Endothelial cell (in vitro differentiated cells): ENCODE measurements around the gene GRID2IP. TPM values are rescaled to one million over a fixed set of nuclear protein-coding genes. Genes with fewer than 3 reads are reported as not detected.
A peak's percentile ranks its signal among the peaks of the same experiment; 100 is the strongest.

Experiments
- DNase-seq: peaks from one replicate; pipeline ENCODE4 v3.0.0; 2021; ENCODE audit warnings: low spot score
- H3K27ac Mint-ChIP-seq: one replicate; pipeline ENCODE4 v1.8.0; 2021; ENCODE audit warnings: mixed read lengths, inconsistent platforms; ENCODE audit not compliant: unreplicated experiment
- H3K27me3 Mint-ChIP-seq: one replicate; pipeline ENCODE4 v1.8.0; 2021; ENCODE audit warnings: mild to moderate bottlenecking, moderate library complexity, mixed read lengths, inconsistent platforms; ENCODE audit not compliant: unreplicated experiment
- H3K36me3 Mint-ChIP-seq: one replicate; pipeline ENCODE4 v1.8.0; 2021; ENCODE audit warnings: mild to moderate bottlenecking, low read depth, mixed read lengths, inconsistent platforms; ENCODE audit not compliant: unreplicated experiment
- H3K4me1 Mint-ChIP-seq: one replicate; pipeline ENCODE4 v1.8.0; 2021; ENCODE audit warnings: mild to moderate bottlenecking, mixed read lengths, inconsistent platforms; ENCODE audit not compliant: unreplicated experiment
- H3K4me3 Mint-ChIP-seq: one replicate; pipeline ENCODE4 v1.8.0; 2021; ENCODE audit warnings: mild to moderate bottlenecking, mixed read lengths, inconsistent platforms; ENCODE audit not compliant: unreplicated experiment
- H3K9me3 Mint-ChIP-seq: one replicate; pipeline ENCODE4 v1.8.0; 2021; ENCODE audit warnings: mixed read lengths, inconsistent platforms; ENCODE audit not compliant: unreplicated experiment
- CTCF ChIP-seq: fragments of 200-600 bp; sonication (generic); IDR thresholded peaks from one replicate; pipeline ENCODE4 v1.5.0; 2021; ENCODE audit warnings: antibody characterized with exemption; ENCODE audit not compliant: unreplicated experiment
- total RNA-seq: library from RNA; stranded (reverse); fragmentation: NEBNext Ultra II Directional; extraction: Animal tissue kit (Norgen Biotek cat#: 25700); gene quantifications from one replicate; pipeline ENCODE4 v1.2.1, GENCODE V29; 2021; ENCODE audit not compliant: unreplicated experiment

Gene GRID2IP
- total RNA-seq, 1 donor from 2014 or later: 0.08 TPM

- peak; percentile 29 for TF ChIP-seq CTCF
- Mint-ChIP-seq H3K27me3 (peaks cover 8% of the 10 kb centered on the region), H3K27ac (no peak overlapping the region), H3K9me3 (no peaks in the 10 kb centered on the region), H3K4me3 (no peak overlapping the region), H3K4me1 (no peaks in the 10 kb centered on the region), H3K36me3 (no peaks in the 10 kb centered on the region)
- DNase-seq: peak; percentile 45
These were observed 7.6 kb upstream of the GRID2IP start for GRCh38 chr7:6558837-6559236.

GRCh38 chr7:6556196-6556595 is 4.9 kb upstream of the GRID2IP start:
- Mint-ChIP-seq H3K27me3 (peaks cover 9% of the 10 kb centered on the region), H3K27ac (no peak overlapping the region), H3K9me3 (no peaks in the 10 kb centered on the region), H3K36me3 (no peaks in the 10 kb centered on the region), H3K4me1 (no peaks in the 10 kb centered on the region), H3K4me3 (no peak overlapping the region)
- DNase-seq: no peak
- peak; percentile 15 for TF ChIP-seq CTCF

DNA sequence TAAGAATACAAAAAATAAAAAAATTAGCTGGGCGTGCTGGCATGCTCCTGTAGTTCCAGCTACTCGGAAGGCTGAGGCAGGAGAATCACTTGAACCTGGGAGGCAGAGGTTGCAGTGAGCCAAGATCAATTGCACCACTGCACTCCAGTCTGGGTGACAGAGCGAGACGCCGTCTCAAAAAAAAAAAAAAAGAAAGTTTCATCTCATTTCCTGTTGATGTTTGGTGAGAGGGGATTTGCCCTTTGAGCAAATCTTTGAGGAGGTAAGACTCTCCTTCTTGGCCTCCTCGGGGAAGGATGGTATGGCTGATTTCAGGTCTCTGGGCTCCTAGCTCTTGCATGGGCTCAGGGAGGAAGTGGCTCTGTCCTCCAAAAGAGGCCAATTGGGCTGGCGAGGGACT is 3.6 kb upstream of the GRID2IP start:
- Mint-ChIP-seq H3K27ac (no peak overlapping the region), H3K36me3 (no peaks in the 10 kb centered on the region), H3K27me3 (peaks cover 7% of the 10 kb centered on the region), H3K9me3 (no peaks in the 10 kb centered on the region), H3K4me3 (no peak overlapping the region), H3K4me1 (no peaks in the 10 kb centered on the region)
- DNase-seq: no peak
- no peak for TF ChIP-seq CTCF

GRCh38 chr7:6553448-6554044 is 2.3 kb upstream of the GRID2IP start:
- Mint-ChIP-seq H3K27ac (no peak overlapping the region), H3K36me3 (no peaks in the 10 kb centered on the region), H3K9me3 (no peaks in the 10 kb centered on the region), H3K4me3 (no peak overlapping the region), H3K27me3 (peaks cover 8% of the 10 kb centered on the region), H3K4me1 (no peaks in the 10 kb centered on the region)
- TF ChIP-seq CTCF: peak; percentile 46
- DNase-seq: no peak

DNA sequence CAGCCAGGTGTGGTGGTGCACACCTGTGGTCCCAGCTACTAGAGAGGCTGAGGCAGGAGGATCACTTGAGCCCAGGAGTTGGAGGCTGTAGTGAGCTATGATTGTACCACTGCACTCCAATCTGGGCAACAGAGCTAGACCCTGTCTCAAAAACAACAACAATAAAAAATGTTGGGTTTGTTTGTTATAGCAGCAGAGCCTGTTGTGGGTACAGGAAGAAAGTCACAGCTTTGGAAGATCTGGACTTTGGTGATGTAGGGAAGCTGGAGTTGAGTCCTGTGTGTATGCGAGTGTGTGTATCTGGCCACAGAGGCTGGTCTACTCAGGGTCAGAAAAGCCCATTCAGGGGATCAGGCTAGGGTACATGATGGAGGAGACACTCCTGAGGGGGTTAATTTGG is 3.9 kb downstream of the GRID2IP start:
- H3K27ac Mint-ChIP-seq: no peak overlapping the region
- no peak overlapping the region for H3K4me3 Mint-ChIP-seq
- no peaks in the 10 kb centered on the region for H3K4me1 Mint-ChIP-seq
- no peak for DNase-seq
- no peaks in the 10 kb centered on the region for H3K9me3 Mint-ChIP-seq
- peaks cover 5% of the 10 kb centered on the region for H3K27me3 Mint-ChIP-seq
- no peaks in the 10 kb centered on the region for H3K36me3 Mint-ChIP-seq
- no peak for TF ChIP-seq CTCF
